Mesothelial cell of epicardium (in vitro differentiated cells): ENCODE results near the gene CLDN14. TPM values are rescaled to one million over a fixed set of nuclear protein-coding genes. Genes with fewer than 3 reads are reported as not detected.

ENCODE experiments used
- DNase-seq, 2 experiments: peaks; one replicate each; pipeline ENCODE4 v3.0.0; 2021; ENCODE audit warnings: low spot score in 2 of 2; ENCODE audit not compliant: unreplicated experiment in 2 of 2
- H3K27ac Mint-ChIP-seq: 2 replicates; pipeline ENCODE4 v1.8.0; 2021; ENCODE audit warnings: mixed read lengths
- H3K27me3 Mint-ChIP-seq: 2 replicates; pipeline ENCODE4 v1.8.0; 2021; ENCODE audit warnings: low read depth, mixed read lengths
- H3K36me3 Mint-ChIP-seq: 2 replicates; pipeline ENCODE4 v1.8.0; 2021; ENCODE audit warnings: mixed read lengths
- H3K4me1 Mint-ChIP-seq: 2 replicates; pipeline ENCODE4 v1.8.0; 2021; ENCODE audit warnings: mixed read lengths
- H3K4me3 Mint-ChIP-seq: 2 replicates; pipeline ENCODE4 v1.8.0; 2021; ENCODE audit warnings: mild to moderate bottlenecking, moderate library complexity, mixed read lengths
- H3K9me3 Mint-ChIP-seq: 2 replicates; pipeline ENCODE4 v1.8.0; 2021; ENCODE audit warnings: mixed read lengths
- total RNA-seq: library from RNA; stranded (reverse); gene quantifications from 3 replicates; pipeline ENCODE4 v1.2.1, GENCODE V29; 2021
- TF ChIP-seq, protein P1 (sequence below): fragments of 200-600 bp; sonication (generic); IDR thresholded peaks from one replicate; pipeline ENCODE4 v1.5.0; 2021; ENCODE audit warnings: antibody characterized with exemption; ENCODE audit not compliant: unreplicated experiment

The CLDN14 gene
- total RNA-seq: not detected in 3 replicates

DNA sequence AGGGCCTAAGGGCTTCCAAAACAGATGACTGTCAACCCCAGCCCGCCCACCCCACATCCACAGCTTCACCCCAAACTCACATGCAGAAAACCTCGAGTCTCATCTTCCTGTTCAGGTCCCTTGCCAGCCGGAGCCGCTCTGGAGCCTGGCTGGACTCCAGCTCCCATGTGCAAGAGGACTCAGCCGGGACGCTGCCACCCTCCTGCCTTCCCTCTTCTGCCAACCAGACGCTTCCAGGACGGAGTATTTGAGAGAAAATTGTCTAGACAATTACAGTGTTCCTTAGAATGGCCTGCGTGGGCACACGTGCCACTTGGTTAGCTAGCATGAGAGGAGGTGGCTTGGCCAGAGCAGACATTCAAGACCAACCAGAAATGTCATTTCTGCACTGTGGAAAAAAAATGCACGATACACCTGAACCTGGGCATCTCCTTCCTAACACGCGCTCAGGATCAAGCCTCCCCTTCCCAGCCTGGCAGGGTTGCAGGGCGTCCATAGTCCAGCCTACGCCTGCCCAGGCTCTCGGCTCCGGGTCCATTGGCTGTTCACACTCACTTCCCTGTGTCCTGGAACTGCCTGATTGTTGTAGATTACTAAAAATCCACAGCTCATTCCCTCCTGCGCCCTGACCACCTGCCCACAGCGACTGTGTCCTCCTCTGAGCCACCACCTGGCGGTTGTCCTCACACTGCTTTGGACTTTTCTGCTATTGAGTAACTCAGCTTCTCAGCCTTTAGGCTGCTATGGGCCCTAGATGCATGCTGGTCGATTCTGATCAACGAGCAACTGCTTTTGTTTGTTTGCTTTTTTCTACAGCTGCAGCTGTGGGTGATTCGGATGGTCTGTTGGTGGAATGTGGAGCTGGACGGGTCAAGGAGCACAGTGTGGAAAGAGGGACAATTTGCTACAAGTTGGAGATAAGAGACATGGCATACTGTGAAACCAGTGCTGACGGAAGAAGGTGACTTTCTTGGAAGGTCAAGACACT lies at the start of gene CLDN14:
TSS of gene CLDN14 (minus strand) at position 708 of the 988 bp plus-strand sequence. CDS start 18,427 bp downstream, outside the sequence.
- no peak for DNase-seq
- Mint-ChIP-seq H3K36me3 (no peaks in the 10 kb centered on the region), H3K4me1 (peaks cover 2% of the 10 kb centered on the region), H3K4me3 (no peak within 1 kb of the TSS), H3K9me3 (no peaks in the 10 kb centered on the region), H3K27me3 (peaks cover 10% of the 10 kb centered on the region), H3K27ac (no peak within 1 kb of the TSS)
- TF ChIP-seq, protein P1, sequence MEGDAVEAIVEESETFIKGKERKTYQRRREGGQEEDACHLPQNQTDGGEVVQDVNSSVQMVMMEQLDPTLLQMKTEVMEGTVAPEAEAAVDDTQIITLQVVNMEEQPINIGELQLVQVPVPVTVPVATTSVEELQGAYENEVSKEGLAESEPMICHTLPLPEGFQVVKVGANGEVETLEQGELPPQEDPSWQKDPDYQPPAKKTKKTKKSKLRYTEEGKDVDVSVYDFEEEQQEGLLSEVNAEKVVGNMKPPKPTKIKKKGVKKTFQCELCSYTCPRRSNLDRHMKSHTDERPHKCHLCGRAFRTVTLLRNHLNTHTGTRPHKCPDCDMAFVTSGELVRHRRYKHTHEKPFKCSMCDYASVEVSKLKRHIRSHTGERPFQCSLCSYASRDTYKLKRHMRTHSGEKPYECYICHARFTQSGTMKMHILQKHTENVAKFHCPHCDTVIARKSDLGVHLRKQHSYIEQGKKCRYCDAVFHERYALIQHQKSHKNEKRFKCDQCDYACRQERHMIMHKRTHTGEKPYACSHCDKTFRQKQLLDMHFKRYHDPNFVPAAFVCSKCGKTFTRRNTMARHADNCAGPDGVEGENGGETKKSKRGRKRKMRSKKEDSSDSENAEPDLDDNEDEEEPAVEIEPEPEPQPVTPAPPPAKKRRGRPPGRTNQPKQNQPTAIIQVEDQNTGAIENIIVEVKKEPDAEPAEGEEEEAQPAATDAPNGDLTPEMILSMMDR: no peak

GRCh38 chr21:36528716-36529115 lies 48.8 kb upstream of the CLDN14 start:
- Mint-ChIP-seq H3K36me3 (no peaks in the 10 kb centered on the region), H3K27ac (no peak overlapping the region), H3K9me3 (no peaks in the 10 kb centered on the region), H3K4me3 (no peak overlapping the region), H3K27me3 (peaks cover 37% of the 10 kb centered on the region), H3K4me1 (no peaks in the 10 kb centered on the region)
- TF ChIP-seq, protein P1: no peak
- no peak for DNase-seq

DNA sequence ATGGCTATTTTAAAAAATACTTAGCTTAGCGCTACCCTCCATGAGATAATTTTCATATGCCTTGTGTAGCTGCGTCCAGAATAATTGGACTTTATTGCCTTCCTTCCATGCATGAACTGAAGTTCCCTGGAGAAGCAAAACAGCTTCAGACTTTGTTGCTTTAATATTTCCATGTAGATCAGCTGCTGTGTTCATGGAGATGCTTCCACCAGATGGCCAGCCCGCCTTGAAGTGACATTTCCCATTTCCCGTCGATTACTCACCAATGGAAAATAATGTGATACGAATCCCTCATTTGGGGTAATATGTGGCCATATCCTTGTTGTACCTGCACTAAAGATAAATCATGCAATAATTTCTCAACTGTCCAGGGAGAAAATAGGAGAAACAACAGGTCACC lies 47.4 kb upstream of the CLDN14 start:
- Mint-ChIP-seq H3K9me3 (no peaks in the 10 kb centered on the region), H3K27me3 (peaks cover 45% of the 10 kb centered on the region), H3K4me3 (no peak overlapping the region), H3K36me3 (no peaks in the 10 kb centered on the region), H3K27ac (no peak overlapping the region), H3K4me1 (no peaks in the 10 kb centered on the region)
- DNase-seq: no peak
- TF ChIP-seq, protein P1: no peak

- Mint-ChIP-seq H3K36me3 (no peaks in the 10 kb centered on the region), H3K4me3 (no peak overlapping the region), H3K9me3 (no peaks in the 10 kb centered on the region), H3K4me1 (no peaks in the 10 kb centered on the region), H3K27ac (no peak overlapping the region), H3K27me3 (peaks cover 53% of the 10 kb centered on the region)
- TF ChIP-seq, protein P1: no peak
- no peak for DNase-seq
Measured at GRCh38 chr21:36526104-36526503, 46.2 kb upstream of the CLDN14 start.

GRCh38 chr21:36524477-36524876 lies 44.6 kb upstream of the CLDN14 start:
- H3K9me3 Mint-ChIP-seq: peaks cover 11% of the 10 kb centered on the region
- no peak for DNase-seq
- H3K4me1 Mint-ChIP-seq: no peaks in the 10 kb centered on the region
- peaks cover 58% of the 10 kb centered on the region for H3K27me3 Mint-ChIP-seq
- no peak overlapping the region for H3K27ac Mint-ChIP-seq
- TF ChIP-seq, protein P1: no peak
- no peak overlapping the region for H3K4me3 Mint-ChIP-seq
- no peaks in the 10 kb centered on the region for H3K36me3 Mint-ChIP-seq
